Eye (tissue), 1 donor: ENCODE results near the gene CDKAL1.
A peak's percentile ranks its signal among the peaks of the same experiment; 100 is the strongest.

Experiments
- DNase-seq: peaks from one replicate; pipeline ENCODE4 v3.0.0-alpha.2; 2015

The CDKAL1 gene

GRCh38 chr6:20684474-20684873 lies 150.2 kb downstream of the CDKAL1 start:
- no peak for DNase-seq

- DNase-seq: no peak
Observed at GRCh38 chr6:20686142-20686541, 151.9 kb downstream of the CDKAL1 start.

GRCh38 chr6:20687494-20687893 lies 153.2 kb downstream of the CDKAL1 start:
- no peak for DNase-seq

- no peak for DNase-seq
Observed at GRCh38 chr6:20688710-20689500, 154.6 kb downstream of the CDKAL1 start.

GRCh38 chr6:20691185-20691584 lies 156.9 kb downstream of the CDKAL1 start:
- no peak for DNase-seq

- no peak for DNase-seq
Observed at GRCh38 chr6:20692023-20692422, 157.8 kb downstream of the CDKAL1 start.

- no peak for DNase-seq
Observed at GRCh38 chr6:20693466-20694063, 159.3 kb downstream of the CDKAL1 start.

- no peak for DNase-seq
Observed at GRCh38 chr6:20696676-20697075, 162.4 kb downstream of the CDKAL1 start.

GRCh38 chr6:20698675-20699074 lies 164.4 kb downstream of the CDKAL1 start:
- DNase-seq: no peak

GRCh38 chr6:20699402-20699801 lies 165.1 kb downstream of the CDKAL1 start:
- no peak for DNase-seq

GRCh38 chr6:20700375-20700774 lies 166.1 kb downstream of the CDKAL1 start:
- DNase-seq: no peak

GRCh38 chr6:20702366-20702765 lies 168.1 kb downstream of the CDKAL1 start:
- DNase-seq: no peak

GRCh38 chr6:20703049-20703448 lies 168.8 kb downstream of the CDKAL1 start:
- no peak for DNase-seq

- DNase-seq: no peak
Observed at GRCh38 chr6:20704325-20705025, 170.2 kb downstream of the CDKAL1 start.

GRCh38 chr6:20705741-20706140 lies 171.5 kb downstream of the CDKAL1 start:
- DNase-seq: no peak

- peak; percentile 33 for DNase-seq
Observed at GRCh38 chr6:20706238-20706938, 172.1 kb downstream of the CDKAL1 start.

- peak; percentile 46 for DNase-seq
Observed at GRCh38 chr6:20706939-20707485, 172.8 kb downstream of the CDKAL1 start.

GRCh38 chr6:20707870-20708269 lies 173.6 kb downstream of the CDKAL1 start:
- DNase-seq: no peak

GRCh38 chr6:20708367-20709124 lies 174.3 kb downstream of the CDKAL1 start:
- no peak for DNase-seq

GRCh38 chr6:20709451-20709850 lies 175.2 kb downstream of the CDKAL1 start:
- no peak for DNase-seq

- no peak for DNase-seq
Observed at GRCh38 chr6:20710341-20710740, 176.1 kb downstream of the CDKAL1 start.

- no peak for DNase-seq
Observed at GRCh38 chr6:20711518-20711917, 177.3 kb downstream of the CDKAL1 start.
